ENCODE measurements around the gene KANSL2.
"Not testable (repeated sequence)": the region's sequence is repeated elsewhere in the genome, so short reads cannot be mapped to it uniquely, and the experiment has no call there.

The KANSL2 gene

DNA sequence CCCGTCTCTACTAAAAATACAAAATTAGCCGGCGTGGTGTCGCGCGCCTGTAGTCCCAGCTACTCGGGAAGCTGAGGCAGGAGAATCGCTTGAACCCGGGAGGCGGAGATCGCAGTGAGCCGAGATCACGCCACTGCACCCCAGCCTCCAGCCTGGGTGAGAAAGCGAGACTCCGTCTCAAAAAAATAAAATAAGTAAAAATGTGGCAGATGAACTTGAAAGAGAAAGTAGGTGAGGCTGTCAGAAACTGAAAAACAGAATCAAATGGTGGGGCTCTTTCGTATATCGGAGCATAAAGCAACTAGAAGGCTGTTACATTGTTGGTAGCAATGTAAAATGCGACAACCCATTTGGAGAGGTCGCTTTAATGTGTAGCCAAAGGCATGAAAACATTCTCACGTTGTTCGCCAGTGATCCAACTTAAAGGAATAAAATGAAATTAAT lies 35.2 kb upstream of the KANSL2 start:
- H3K27me3 ChIP-seq (ENCODE audit: insufficient read depth, poor library complexity, severe bottlenecking), result no peaks in the 10 kb centered on the region
- peak overlapping the region; percentile 46 for H3K4me3 ChIP-seq (replicated peaks; ENCODE audit: insufficient read depth, low read length)
- no peak for DNase-seq (ENCODE audit: low read depth in 1 of 2, low spot score in 1 of 2)
- H3K27ac ChIP-seq (replicated peaks), result peak overlapping the region; percentile 96
- no peak for TF ChIP-seq GABPA (IDR thresholded peaks at IDR 0.05; ENCODE audit: low read depth)
- TF ChIP-seq, protein P1, sequence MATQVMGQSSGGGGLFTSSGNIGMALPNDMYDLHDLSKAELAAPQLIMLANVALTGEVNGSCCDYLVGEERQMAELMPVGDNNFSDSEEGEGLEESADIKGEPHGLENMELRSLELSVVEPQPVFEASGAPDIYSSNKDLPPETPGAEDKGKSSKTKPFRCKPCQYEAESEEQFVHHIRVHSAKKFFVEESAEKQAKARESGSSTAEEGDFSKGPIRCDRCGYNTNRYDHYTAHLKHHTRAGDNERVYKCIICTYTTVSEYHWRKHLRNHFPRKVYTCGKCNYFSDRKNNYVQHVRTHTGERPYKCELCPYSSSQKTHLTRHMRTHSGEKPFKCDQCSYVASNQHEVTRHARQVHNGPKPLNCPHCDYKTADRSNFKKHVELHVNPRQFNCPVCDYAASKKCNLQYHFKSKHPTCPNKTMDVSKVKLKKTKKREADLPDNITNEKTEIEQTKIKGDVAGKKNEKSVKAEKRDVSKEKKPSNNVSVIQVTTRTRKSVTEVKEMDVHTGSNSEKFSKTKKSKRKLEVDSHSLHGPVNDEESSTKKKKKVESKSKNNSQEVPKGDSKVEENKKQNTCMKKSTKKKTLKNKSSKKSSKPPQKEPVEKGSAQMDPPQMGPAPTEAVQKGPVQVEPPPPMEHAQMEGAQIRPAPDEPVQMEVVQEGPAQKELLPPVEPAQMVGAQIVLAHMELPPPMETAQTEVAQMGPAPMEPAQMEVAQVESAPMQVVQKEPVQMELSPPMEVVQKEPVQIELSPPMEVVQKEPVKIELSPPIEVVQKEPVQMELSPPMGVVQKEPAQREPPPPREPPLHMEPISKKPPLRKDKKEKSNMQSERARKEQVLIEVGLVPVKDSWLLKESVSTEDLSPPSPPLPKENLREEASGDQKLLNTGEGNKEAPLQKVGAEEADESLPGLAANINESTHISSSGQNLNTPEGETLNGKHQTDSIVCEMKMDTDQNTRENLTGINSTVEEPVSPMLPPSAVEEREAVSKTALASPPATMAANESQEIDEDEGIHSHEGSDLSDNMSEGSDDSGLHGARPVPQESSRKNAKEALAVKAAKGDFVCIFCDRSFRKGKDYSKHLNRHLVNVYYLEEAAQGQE (IDR thresholded peaks at IDR 0.05; ENCODE audit: insufficient replicate concordance, low read depth), result peak; percentile 27

- TF ChIP-seq SPI1 (IDR thresholded peaks at IDR 0.05; ENCODE audit: borderline replicate concordance, low read depth) (peak; percentile 47; the same call in 1 of the 2 replicates), POLR2AphosphoS5 (IDR thresholded peaks at IDR 0.05; ENCODE audit: low read depth) (peak; percentile 83), GABPA (IDR thresholded peaks at IDR 0.05; ENCODE audit: low read depth) (peak; percentile 96)
- TF ChIP-seq, protein P1 (IDR thresholded peaks at IDR 0.05; ENCODE audit: insufficient replicate concordance, low read depth), result peak; percentile 41
- TF ChIP-seq, protein P2, sequence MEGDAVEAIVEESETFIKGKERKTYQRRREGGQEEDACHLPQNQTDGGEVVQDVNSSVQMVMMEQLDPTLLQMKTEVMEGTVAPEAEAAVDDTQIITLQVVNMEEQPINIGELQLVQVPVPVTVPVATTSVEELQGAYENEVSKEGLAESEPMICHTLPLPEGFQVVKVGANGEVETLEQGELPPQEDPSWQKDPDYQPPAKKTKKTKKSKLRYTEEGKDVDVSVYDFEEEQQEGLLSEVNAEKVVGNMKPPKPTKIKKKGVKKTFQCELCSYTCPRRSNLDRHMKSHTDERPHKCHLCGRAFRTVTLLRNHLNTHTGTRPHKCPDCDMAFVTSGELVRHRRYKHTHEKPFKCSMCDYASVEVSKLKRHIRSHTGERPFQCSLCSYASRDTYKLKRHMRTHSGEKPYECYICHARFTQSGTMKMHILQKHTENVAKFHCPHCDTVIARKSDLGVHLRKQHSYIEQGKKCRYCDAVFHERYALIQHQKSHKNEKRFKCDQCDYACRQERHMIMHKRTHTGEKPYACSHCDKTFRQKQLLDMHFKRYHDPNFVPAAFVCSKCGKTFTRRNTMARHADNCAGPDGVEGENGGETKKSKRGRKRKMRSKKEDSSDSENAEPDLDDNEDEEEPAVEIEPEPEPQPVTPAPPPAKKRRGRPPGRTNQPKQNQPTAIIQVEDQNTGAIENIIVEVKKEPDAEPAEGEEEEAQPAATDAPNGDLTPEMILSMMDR (IDR thresholded peaks at IDR 0.05; ENCODE audit: insufficient read depth, low read length), result no peak
- Histone ChIP-seq H3K27me3 (ENCODE audit: insufficient read depth, poor library complexity, severe bottlenecking) (no peaks in the 10 kb centered on the region), H3K4me3 (replicated peaks; ENCODE audit: insufficient read depth, low read length) (peak within 1 kb of the TSS; percentile 72), H3K27ac (replicated peaks) (peak within 1 kb of the TSS; percentile 96)
- peak; percentile 100 for DNase-seq (ENCODE audit: low read depth in 1 of 2, low spot score in 1 of 2)
Observed at GRCh38 chr12:48716493-48717251, 34.6 kb upstream of the KANSL2 start, which contains the start of gene CCNT1. Gene CCNT1, minus strand, starts transcription at chr12:48716707. Its CDS starts 32 bp downstream, at chr12:48716675.

DNA sequence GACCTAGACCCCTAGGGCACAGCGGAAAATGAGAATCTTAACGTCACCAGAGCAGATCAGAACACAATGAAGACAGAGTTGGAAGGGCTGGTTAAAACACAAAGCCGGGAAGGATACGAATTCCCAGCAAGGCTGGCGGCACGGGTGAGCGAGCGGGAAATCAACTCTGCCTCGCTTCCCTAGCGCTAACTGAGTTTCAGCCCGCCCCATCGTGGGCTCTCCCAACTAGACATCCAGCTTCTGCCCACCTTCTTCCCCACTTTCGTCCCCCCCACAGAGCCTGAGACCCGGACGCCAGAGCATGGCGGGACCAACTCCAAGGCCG lies 34.1 kb upstream of the KANSL2 start:
- DNase-seq (ENCODE audit: low read depth in 1 of 2, low spot score in 1 of 2), result no peak
- Histone ChIP-seq H3K27me3 (ENCODE audit: insufficient read depth, poor library complexity, severe bottlenecking) (no peaks in the 10 kb centered on the region), H3K4me3 (replicated peaks; ENCODE audit: insufficient read depth, low read length) (peak overlapping the region; percentile 72), H3K27ac (replicated peaks) (peak overlapping the region; percentile 96)
- no peak for TF ChIP-seq POLR2AphosphoS5 (IDR thresholded peaks at IDR 0.05; ENCODE audit: low read depth)
- TF ChIP-seq, protein P2 (IDR thresholded peaks at IDR 0.05; ENCODE audit: insufficient read depth, low read length), result no peak

- no peak for DNase-seq (ENCODE audit: low read depth in 1 of 2, low spot score in 1 of 2)
- Histone ChIP-seq H3K27ac (replicated peaks) (no peak overlapping the region), H3K27me3 (ENCODE audit: insufficient read depth, poor library complexity, severe bottlenecking) (no peaks in the 10 kb centered on the region), H3K4me3 (replicated peaks; ENCODE audit: insufficient read depth, low read length) (no peak overlapping the region)
- TF ChIP-seq, protein P1 (IDR thresholded peaks at IDR 0.05; ENCODE audit: insufficient replicate concordance, low read depth), result no peak
- TF ChIP-seq SPI1 (IDR thresholded peaks at IDR 0.05; ENCODE audit: borderline replicate concordance, low read depth) (no peak), GABPA (IDR thresholded peaks at IDR 0.05; ENCODE audit: low read depth) (no peak), POLR2AphosphoS5 (IDR thresholded peaks at IDR 0.05; ENCODE audit: low read depth) (no peak)
- TF ChIP-seq, protein P2 (IDR thresholded peaks at IDR 0.05; ENCODE audit: insufficient read depth, low read length), result no peak
Observed at GRCh38 chr12:48712209-48712608, 30.2 kb upstream of the KANSL2 start.

DNA sequence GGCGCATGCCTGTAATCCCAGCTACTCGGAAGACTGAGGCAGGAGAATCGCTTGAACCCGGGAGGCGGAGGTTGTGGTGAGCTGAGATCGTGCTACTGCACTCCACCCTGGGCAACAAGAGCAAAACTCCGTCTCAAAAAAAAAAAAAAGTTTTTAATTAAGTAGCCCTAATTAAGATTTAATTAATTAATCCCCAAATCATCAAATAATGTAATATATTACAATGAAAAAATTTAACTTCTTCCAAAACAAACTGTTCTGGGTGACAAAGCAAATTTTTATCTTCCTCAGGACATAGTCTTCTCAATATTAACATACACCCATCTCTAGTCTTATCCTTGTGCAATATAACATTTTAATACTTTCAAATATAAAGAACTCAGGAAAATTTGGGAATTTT lies 16.8 kb upstream of the KANSL2 start:
- DNase-seq (ENCODE audit: low read depth in 1 of 2, low spot score in 1 of 2); H3K27ac ChIP-seq (replicated peaks); H3K27me3 ChIP-seq (ENCODE audit: insufficient read depth, poor library complexity, severe bottlenecking); H3K4me3 ChIP-seq (replicated peaks; ENCODE audit: insufficient read depth, low read length): not testable (repeated sequence)
